COLO668 (cell line): ENCODE measurements around the gene TJP3.

Experiments used
- DNase-seq: peaks from one replicate; lab custom pipeline; 2025; ENCODE audit not compliant: unreplicated experiment; lab: John Stamatoyannopoulos, UW

The TJP3 gene

GRCh38 chr19:3783660-3784584, 75.7 kb downstream of the TJP3 start:
- DNase-seq = peak; percentile 13

DNA sequence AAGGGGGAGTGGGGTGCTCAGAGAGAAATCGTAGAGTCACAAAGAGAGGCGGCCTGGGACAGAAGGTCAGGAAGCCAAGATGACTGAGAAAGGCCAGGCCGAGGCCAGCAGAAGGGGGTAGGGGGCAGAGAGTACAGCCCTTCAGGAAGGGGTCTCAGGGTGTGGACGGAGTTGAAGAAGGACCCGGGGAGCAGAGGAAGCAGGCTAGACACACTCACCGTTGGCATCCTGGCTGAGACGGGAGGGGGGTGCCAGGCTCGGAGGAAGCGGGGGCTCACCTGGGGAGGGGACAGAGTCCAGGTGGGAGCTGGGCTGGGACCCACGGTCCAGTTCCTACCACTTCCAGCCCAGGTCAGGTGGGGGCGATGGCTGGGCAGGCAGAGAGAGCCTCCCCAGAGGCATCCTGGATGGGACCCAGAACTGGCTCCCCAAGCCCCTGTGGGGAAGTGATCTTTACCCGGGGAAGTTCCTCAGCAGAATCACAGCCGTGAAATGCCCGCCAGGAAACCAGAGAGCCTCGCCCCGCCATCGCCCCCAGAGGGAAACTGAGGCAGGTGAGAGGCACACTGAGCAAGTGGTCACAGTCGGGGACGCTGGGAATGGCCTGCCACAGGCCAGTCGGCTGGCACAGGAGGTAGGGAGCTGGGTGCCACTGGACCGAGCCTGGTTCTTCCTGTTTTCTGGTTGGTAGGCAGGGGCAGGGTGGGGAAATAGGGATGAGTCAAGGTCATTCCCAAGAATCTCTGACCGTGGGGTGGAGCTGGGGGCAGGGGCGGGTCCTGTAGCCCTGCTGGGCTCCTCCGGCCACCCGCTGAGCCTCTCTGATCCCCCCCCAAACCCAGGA, 76.6 kb downstream of the TJP3 start:
- DNase-seq = no peak

GRCh38 chr19:3785451-3785937, 77.3 kb downstream of the TJP3 start:
- DNase-seq = peak; percentile 8

DNA sequence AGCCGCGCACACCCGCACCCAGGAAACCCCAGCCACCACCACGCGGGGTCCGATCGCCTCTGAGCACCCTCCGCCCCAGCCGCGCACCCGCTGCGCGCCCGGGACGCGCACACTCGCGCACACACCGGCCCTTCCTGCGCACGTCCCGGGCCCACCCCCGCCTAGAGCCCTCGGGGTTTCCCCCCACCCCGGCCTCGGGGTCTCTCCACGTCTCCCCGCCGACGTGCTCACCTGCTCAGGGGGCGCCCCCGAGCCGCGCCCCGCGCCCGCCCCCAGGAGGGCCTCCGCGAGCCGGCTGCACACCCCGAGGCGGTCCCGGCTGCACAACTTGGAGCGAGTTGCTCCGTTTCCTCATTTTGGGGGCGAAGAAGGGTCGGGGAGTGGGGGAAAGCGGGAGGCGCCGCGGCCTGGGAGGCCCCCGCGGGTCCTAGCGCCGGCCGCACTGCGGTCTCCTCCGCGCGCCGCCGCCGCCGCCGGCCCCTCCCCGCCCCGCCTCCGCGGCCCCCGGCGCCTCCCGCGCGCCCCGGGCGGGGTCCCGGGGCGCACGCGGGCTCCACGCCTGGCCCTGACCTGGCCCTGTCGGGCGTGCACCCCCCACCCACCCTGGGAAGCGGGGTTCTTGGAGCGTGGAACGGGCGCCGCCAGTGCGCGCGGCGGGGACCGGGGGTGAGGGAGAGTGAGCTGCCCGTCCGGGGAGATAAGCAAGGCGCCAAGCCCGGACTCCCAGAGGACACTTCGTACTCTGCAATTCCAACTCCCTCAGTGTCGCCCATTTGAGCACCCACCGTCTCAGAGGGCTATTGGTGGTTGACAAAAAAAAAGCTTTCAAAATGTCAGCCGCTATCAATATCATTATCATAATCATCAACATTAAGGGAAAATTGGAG, 78.0 kb downstream of the TJP3 start, which contains the start of gene MATK:
MATK (minus strand) TSS at position 444 of the 887 bp plus-strand sequence. CDS start 1,246 bp downstream, outside the sequence.
- no peak for DNase-seq

DNA sequence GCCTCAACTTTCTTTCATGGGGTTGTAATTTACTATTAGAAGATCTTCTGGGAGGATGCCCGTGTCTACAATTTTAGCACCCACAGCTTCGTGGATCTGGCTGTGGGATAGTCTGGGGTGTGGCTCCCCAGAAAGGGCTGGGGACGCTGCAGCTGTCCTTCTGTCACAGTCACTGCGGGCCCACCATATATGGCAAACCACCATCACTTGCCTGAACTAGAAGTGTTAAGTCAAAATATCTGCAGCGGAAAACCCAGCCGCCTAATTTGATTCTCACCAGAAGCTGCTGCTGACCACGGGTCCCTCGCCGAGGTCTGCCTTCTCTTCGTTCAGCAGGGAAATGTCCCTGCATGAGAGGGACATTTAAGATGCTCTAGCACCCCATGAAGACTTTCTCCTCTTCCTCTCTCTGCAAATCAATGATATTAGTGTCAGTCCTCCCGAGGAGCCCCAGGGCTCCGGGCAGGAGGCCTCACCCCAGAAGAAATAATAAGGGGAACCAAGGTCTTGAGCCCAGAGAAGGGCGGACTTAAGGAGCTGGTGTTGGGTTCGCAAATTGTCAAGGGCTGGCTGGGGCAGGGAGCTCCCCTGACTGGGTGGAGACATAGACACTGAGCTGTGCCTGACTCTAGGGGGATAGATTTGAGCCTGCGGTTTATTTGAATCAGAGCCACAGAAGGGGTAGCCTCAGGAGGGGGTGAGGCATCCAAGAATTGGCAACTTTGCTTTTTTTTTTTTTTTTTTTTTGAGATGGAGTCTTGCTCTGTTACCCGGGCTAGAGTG, 81.0 kb downstream of the TJP3 start:
- DNase-seq = no peak

GRCh38 chr19:3790209-3790734, 82.1 kb downstream of the TJP3 start:
- DNase-seq = no peak

- DNase-seq = no peak
Measured at GRCh38 chr19:3790941-3791340, 82.8 kb downstream of the TJP3 start.

DNA sequence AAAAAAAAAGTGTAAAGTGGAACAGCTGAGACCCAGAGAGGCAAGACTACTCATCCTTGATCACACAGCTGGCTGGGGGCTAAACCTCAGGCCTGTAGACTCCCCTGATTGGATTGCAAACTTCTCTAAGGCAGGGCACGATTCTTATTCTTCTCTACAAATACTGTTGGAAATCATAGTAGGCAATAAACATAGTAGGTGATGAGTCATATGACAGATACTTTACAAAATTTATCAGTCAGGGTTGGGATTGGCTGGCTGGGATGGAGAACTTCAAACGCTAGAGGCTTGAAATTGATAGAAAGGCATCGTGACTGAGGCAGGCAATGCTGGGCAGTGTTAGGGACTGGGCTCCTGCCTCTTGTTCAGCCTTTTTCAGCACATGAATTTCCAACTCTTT, 83.9 kb downstream of the TJP3 start:
- no peak for DNase-seq

- DNase-seq = no peak
Measured at GRCh38 chr19:3793799-3794198, 85.6 kb downstream of the TJP3 start.

- no peak for DNase-seq
Measured at GRCh38 chr19:3796358-3796757, 88.2 kb downstream of the TJP3 start.

GRCh38 chr19:3798137-3798536, 90.0 kb downstream of the TJP3 start:
- no peak for DNase-seq
